ENCODE measurements around the gene GULP1.

Gene GULP1

GRCh38 chr2:188319838-188320237 is 28.2 kb downstream of the GULP1 start:
- TF ChIP-seq TAF1 (IDR thresholded peaks at IDR 0.05; ENCODE audit: borderline replicate concordance, insufficient read depth, low read length), result no peak
- TF ChIP-seq FOXP2 (optimal IDR thresholded peaks at IDR 0.05; ENCODE audit: borderline replicate concordance, extremely low read depth, extremely low read length, insufficient read depth), result no peak
- no peak for TF ChIP-seq SIN3A (IDR thresholded peaks at IDR 0.05; ENCODE audit: borderline replicate concordance, insufficient read depth, low read length)
- no peak for TF ChIP-seq POLR2AphosphoS5 (IDR thresholded peaks at IDR 0.05; ENCODE audit: low read depth, low read length)
- no peak for TF ChIP-seq REST (IDR thresholded peaks at IDR 0.05; ENCODE audit: insufficient read depth in 1 of 2, low read depth in 2 of 2, low read length in 2 of 2)

DNA sequence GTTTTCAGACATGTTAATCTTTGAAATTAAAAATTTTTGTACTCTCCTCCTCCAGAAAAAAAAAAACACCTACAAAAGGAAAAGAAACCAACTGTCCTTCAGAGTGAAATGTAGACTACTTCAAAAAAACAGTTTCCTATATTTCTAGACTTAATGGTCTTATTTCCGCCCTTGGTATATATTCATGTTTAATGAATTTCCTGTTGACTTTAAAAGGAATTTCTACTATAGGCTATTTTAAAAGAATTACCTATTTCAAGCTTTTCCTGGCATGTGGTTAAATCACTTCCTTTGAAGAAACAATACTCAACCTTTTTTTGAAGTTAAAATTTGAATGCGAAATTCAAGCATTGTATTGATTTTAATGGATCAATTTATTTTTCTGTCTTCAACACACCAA is 29.2 kb downstream of the GULP1 start:
- no peak for TF ChIP-seq POLR2AphosphoS5 (IDR thresholded peaks at IDR 0.05; ENCODE audit: low read depth, low read length)
- TF ChIP-seq TAF1 (IDR thresholded peaks at IDR 0.05; ENCODE audit: borderline replicate concordance, insufficient read depth, low read length), result no peak
- TF ChIP-seq SIN3A (IDR thresholded peaks at IDR 0.05; ENCODE audit: borderline replicate concordance, insufficient read depth, low read length), result no peak
- TF ChIP-seq FOXP2 (optimal IDR thresholded peaks at IDR 0.05; ENCODE audit: borderline replicate concordance, extremely low read depth, extremely low read length, insufficient read depth), result no peak
- TF ChIP-seq REST (IDR thresholded peaks at IDR 0.05; ENCODE audit: insufficient read depth in 1 of 2, low read depth in 2 of 2, low read length in 2 of 2), result no peak

DNA sequence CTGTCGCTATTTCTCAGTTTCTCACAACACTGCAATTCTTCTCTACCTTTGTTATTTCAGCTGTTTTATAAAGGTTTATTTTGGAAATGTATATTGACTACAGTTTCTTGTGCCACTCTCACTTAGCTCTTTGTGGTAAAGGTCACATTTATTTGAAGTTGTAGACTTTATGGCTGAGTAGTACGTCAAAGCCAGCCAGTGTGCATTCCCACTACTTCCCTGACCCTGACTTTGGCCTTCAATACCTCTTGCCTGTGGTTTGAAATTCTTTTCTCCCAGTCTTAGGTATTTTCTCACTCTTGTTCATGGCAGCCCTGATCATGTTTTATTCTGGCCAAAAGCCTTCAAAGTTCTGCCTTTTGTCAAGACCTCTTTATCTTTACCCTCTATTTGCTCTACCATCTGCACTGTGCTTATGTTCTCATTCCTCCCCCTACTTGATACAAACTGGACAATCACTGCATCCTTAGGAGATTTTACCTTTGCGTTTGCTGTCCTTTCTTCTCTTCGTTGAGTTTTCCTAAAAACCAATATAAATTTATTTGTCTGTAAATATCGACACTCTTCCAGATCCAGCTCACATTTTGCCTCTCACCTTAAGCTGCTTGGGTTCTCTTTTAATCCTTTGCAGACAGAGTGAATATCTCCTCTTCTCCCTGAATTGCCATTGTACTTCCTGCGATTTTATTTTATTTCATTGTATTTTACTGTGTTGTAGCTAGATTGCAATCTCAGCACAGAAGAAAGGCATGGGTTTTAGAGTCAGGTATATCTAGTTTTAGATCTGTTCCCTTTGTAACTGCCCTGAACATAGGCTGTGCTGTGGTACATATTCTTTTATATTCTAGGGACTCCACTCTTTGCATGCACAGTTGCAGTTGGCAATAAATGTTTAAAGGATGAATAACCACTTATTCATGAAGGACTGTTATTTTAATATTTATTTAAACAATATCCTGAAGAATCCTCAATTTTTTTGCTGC is 31.2 kb downstream of the GULP1 start:
- TF ChIP-seq TAF1 (IDR thresholded peaks at IDR 0.05; ENCODE audit: borderline replicate concordance, insufficient read depth, low read length) (no peak), POLR2AphosphoS5 (IDR thresholded peaks at IDR 0.05; ENCODE audit: low read depth, low read length) (no peak), SIN3A (IDR thresholded peaks at IDR 0.05; ENCODE audit: borderline replicate concordance, insufficient read depth, low read length) (no peak), REST (IDR thresholded peaks at IDR 0.05; ENCODE audit: insufficient read depth in 1 of 2, low read depth in 2 of 2, low read length in 2 of 2) (no peak), FOXP2 (optimal IDR thresholded peaks at IDR 0.05; ENCODE audit: borderline replicate concordance, extremely low read depth, extremely low read length, insufficient read depth) (no peak)

DNA sequence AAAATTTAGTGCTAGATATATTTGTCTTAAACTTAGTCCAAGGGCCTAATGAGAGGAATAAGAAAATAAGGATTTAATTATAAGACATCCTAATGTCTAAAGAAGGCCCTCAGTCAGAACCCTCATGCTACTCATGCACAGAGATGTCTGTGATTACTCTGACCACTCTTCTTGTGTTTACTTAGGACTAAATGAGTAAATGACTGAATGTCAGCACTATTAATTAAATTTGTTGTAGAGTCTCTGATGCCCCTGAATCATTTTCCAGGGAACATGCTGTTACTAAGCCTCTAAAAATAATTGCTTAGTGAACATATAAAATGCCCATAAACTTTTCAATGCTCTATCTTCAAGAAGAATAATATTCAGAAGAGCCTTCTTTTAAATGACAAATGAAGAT is 32.4 kb downstream of the GULP1 start:
- TF ChIP-seq SIN3A (IDR thresholded peaks at IDR 0.05; ENCODE audit: borderline replicate concordance, insufficient read depth, low read length) (no peak), FOXP2 (optimal IDR thresholded peaks at IDR 0.05; ENCODE audit: borderline replicate concordance, extremely low read depth, extremely low read length, insufficient read depth) (no peak), POLR2AphosphoS5 (IDR thresholded peaks at IDR 0.05; ENCODE audit: low read depth, low read length) (no peak), REST (IDR thresholded peaks at IDR 0.05; ENCODE audit: insufficient read depth in 1 of 2, low read depth in 2 of 2, low read length in 2 of 2) (no peak), TAF1 (IDR thresholded peaks at IDR 0.05; ENCODE audit: borderline replicate concordance, insufficient read depth, low read length) (no peak)
